DOHH2 (cell line): ENCODE data around the gene METTL23.

Experiments used
- H3F3A ChIP-seq: fragments of 200-600 bp; sonication (generic), shearing (Covaris generic); 2 replicates; pipeline ENCODE4 v1.6.0; 2016; ENCODE audit warnings: antibody characterized with exemption, mild to moderate bottlenecking; ENCODE audit not compliant: control insufficient read depth, insufficient read depth
- H3K27ac ChIP-seq: fragments of 200-600 bp; sonication (generic); 2 replicates; pipeline ENCODE4 v1.5.1; 2014; ENCODE audit warnings: low read depth, mild to moderate bottlenecking, low read length, moderate library complexity
- H3K27me3 ChIP-seq: fragments of 200-600 bp; sonication (generic); 2 replicates; pipeline ENCODE4 v1.6.1; 2014; ENCODE audit warnings: mild to moderate bottlenecking, low read length, mixed read lengths; ENCODE audit not compliant: control insufficient read depth
- H3K36me3 ChIP-seq: fragments of 200-600 bp; sonication (generic); 2 replicates; pipeline ENCODE4 v1.6.1; 2014; ENCODE audit warnings: mild to moderate bottlenecking, low read length, moderate library complexity, mixed read lengths; ENCODE audit not compliant: control insufficient read depth
- H3K4me1 ChIP-seq: fragments of 200-600 bp; sonication (generic); 2 replicates; pipeline ENCODE4 v1.6.1; 2014; ENCODE audit warnings: mild to moderate bottlenecking, low read length, mixed read lengths; ENCODE audit not compliant: control insufficient read depth
- H3K4me2 ChIP-seq: fragments of 200-600 bp; sonication (generic); 2 replicates; pipeline ENCODE4 v1.6.0; 2014; ENCODE audit warnings: mild to moderate bottlenecking, low read length, moderate library complexity
- H3K4me3 ChIP-seq: fragments of 200-600 bp; sonication (generic); 2 replicates; pipeline ENCODE4 v1.5.1; 2014; ENCODE audit warnings: mild to moderate bottlenecking, low read length, mixed read lengths
- H3K79me2 ChIP-seq: fragments of 200-600 bp; sonication (generic); 2 replicates; pipeline ENCODE4 v1.6.1; 2014; ENCODE audit warnings: mild to moderate bottlenecking, low read length, mixed read lengths; ENCODE audit not compliant: control insufficient read depth
- H3K9me2 ChIP-seq: fragments of 200-600 bp; sonication (generic); replicated peaks from 2 replicates; pipeline ENCODE4 v1.6.1; 2014; ENCODE audit warnings: mild to moderate bottlenecking, low read length, mixed read lengths; ENCODE audit not compliant: control insufficient read depth
- H3K9me3 ChIP-seq: fragments of 200-600 bp; sonication (generic); 2 replicates; pipeline ENCODE4 v1.6.1; 2014; ENCODE audit warnings: antibody characterized with exemption, low read length, mixed read lengths; ENCODE audit not compliant: control insufficient read depth, insufficient read depth
- H4K20me1 ChIP-seq: fragments of 200-600 bp; sonication (generic); 2 replicates; pipeline ENCODE4 v1.6.0; 2014; ENCODE audit warnings: low read depth, mild to moderate bottlenecking, antibody characterized with exemption, low read length, moderate library complexity; ENCODE audit not compliant: control insufficient read depth, insufficient read depth
- EZH2phosphoT487 ChIP-seq: fragments of 200-600 bp; sonication (generic); IDR thresholded peaks from 2 replicates; pipeline ENCODE4 v1.6.1; 2017; ENCODE audit warnings: borderline replicate concordance, mild to moderate bottlenecking, antibody characterized with exemption, low read length, moderate library complexity, mixed read lengths
- TF ChIP-seq, protein P1 (sequence below): fragments of 200-600 bp; sonication (generic); IDR thresholded peaks from one replicate; pipeline ENCODE4 v1.5.1; 2014; ENCODE audit warnings: antibody characterized with exemption, mild to moderate bottlenecking, low read depth, low read length; ENCODE audit not compliant: poor library complexity, severe bottlenecking

Gene METTL23

GRCh38 chr17:76716839-76717215 is 9.8 kb upstream of the METTL23 start:
- Histone ChIP-seq H3K79me2 (peaks cover 2% of the 10 kb centered on the region; the same call in 1 of the 2 replicates), H3K36me3 (peaks cover 79% of the 10 kb centered on the region), H3K4me2 (no peak overlapping the region), H3K9me2 (no peaks in the 10 kb centered on the region), H3K4me3 (no peak overlapping the region), H3K27me3 (no peaks in the 10 kb centered on the region), H3F3A (peaks cover 1% of the 10 kb centered on the region; the same call in 1 of the 2 replicates), H3K27ac (no peak overlapping the region), H4K20me1 (no peaks in the 10 kb centered on the region), H3K4me1 (peaks cover 11% of the 10 kb centered on the region), H3K9me3 (no peaks in the 10 kb centered on the region)
- TF ChIP-seq, protein P1, sequence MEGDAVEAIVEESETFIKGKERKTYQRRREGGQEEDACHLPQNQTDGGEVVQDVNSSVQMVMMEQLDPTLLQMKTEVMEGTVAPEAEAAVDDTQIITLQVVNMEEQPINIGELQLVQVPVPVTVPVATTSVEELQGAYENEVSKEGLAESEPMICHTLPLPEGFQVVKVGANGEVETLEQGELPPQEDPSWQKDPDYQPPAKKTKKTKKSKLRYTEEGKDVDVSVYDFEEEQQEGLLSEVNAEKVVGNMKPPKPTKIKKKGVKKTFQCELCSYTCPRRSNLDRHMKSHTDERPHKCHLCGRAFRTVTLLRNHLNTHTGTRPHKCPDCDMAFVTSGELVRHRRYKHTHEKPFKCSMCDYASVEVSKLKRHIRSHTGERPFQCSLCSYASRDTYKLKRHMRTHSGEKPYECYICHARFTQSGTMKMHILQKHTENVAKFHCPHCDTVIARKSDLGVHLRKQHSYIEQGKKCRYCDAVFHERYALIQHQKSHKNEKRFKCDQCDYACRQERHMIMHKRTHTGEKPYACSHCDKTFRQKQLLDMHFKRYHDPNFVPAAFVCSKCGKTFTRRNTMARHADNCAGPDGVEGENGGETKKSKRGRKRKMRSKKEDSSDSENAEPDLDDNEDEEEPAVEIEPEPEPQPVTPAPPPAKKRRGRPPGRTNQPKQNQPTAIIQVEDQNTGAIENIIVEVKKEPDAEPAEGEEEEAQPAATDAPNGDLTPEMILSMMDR = no peak
- no peak for TF ChIP-seq EZH2phosphoT487

GRCh38 chr17:76718516-76718915 is 8.1 kb upstream of the METTL23 start:
- Histone ChIP-seq H3F3A (no peaks in the 10 kb centered on the region), H3K4me1 (peaks cover 11% of the 10 kb centered on the region), H3K4me2 (no peak overlapping the region), H4K20me1 (no peaks in the 10 kb centered on the region), H3K27ac (no peak overlapping the region), H3K9me3 (no peaks in the 10 kb centered on the region), H3K9me2 (no peaks in the 10 kb centered on the region), H3K27me3 (no peaks in the 10 kb centered on the region), H3K4me3 (no peak overlapping the region), H3K36me3 (peaks cover 86% of the 10 kb centered on the region), H3K79me2 (peaks cover 11% of the 10 kb centered on the region)
- TF ChIP-seq, protein P1 = no peak
- no peak for TF ChIP-seq EZH2phosphoT487

- peaks cover 28% of the 10 kb centered on the region for H3K79me2 ChIP-seq
- no peaks in the 10 kb centered on the region for H3K27me3 ChIP-seq
- no peak overlapping the region for H3K27ac ChIP-seq
- H3K4me2 ChIP-seq = no peak overlapping the region
- peaks cover 91% of the 10 kb centered on the region for H3K36me3 ChIP-seq
- H3K9me2 ChIP-seq = no peaks in the 10 kb centered on the region
- H4K20me1 ChIP-seq = no peaks in the 10 kb centered on the region
- no peak for TF ChIP-seq EZH2phosphoT487
- TF ChIP-seq, protein P1 = no peak
- H3K4me3 ChIP-seq = no peak overlapping the region
- peaks cover 15% of the 10 kb centered on the region for H3K4me1 ChIP-seq
- H3F3A ChIP-seq = no peaks in the 10 kb centered on the region
- no peaks in the 10 kb centered on the region for H3K9me3 ChIP-seq
Observed at GRCh38 chr17:76720211-76720610, 6.4 kb upstream of the METTL23 start.
